ENCODE data around the gene UNC45A.

UNC45A gene

GRCh38 chr15:90938261-90938660 is 3.2 kb downstream of the UNC45A start:
- Histone ChIP-seq H3K4me1 (ENCODE audit: low read depth, poor library complexity, severe bottlenecking) (peaks cover 5% of the 10 kb centered on the region), H4K20me1 (ENCODE audit: insufficient read depth) (no peaks in the 10 kb centered on the region), H3K27me3 (ENCODE audit: insufficient read depth, low read depth) (no peaks in the 10 kb centered on the region), H3K4me2 (no peak overlapping the region), H3K79me2 (ENCODE audit: insufficient read depth, low read depth) (0 out of 2 replicates have a peak, but pooled peaks cover 5% of the 10 kb centered on the region), H3K4me3 (IDR thresholded peaks at IDR 0.05; ENCODE audit: insufficient read depth, low read depth, low read length) (no peak overlapping the region), H3K27ac (no peak overlapping the region), H3K9ac (no peak overlapping the region), H3K36me3 (ENCODE audit: insufficient read depth) (no peaks in the 10 kb centered on the region), H2AFZ (ENCODE audit: low read depth) (no peak overlapping the region)
- TF ChIP-seq CTCF (conservative IDR thresholded peaks at IDR 0.05; ENCODE audit: low read depth, low read length), result no peak

GRCh38 chr15:90939756-90940155 is 4.7 kb downstream of the UNC45A start:
- Histone ChIP-seq H3K27ac (no peak overlapping the region), H3K4me2 (no peak overlapping the region), H3K36me3 (ENCODE audit: insufficient read depth) (no peaks in the 10 kb centered on the region), H3K4me3 (IDR thresholded peaks at IDR 0.05; ENCODE audit: insufficient read depth, low read depth, low read length) (no peak overlapping the region), H3K9ac (no peak overlapping the region), H3K4me1 (ENCODE audit: low read depth, poor library complexity, severe bottlenecking) (peaks cover 5% of the 10 kb centered on the region), H3K79me2 (ENCODE audit: insufficient read depth, low read depth) (0 out of 2 replicates have a peak, but pooled peaks cover 5% of the 10 kb centered on the region), H3K27me3 (ENCODE audit: insufficient read depth, low read depth) (no peaks in the 10 kb centered on the region), H4K20me1 (ENCODE audit: insufficient read depth) (no peaks in the 10 kb centered on the region), H2AFZ (ENCODE audit: low read depth) (no peak overlapping the region)
- no peak for TF ChIP-seq CTCF (conservative IDR thresholded peaks at IDR 0.05; ENCODE audit: low read depth, low read length)

- H2AFZ ChIP-seq (ENCODE audit: low read depth), result no peak overlapping the region
- H3K9ac ChIP-seq, result no peak overlapping the region
- TF ChIP-seq CTCF (conservative IDR thresholded peaks at IDR 0.05; ENCODE audit: low read depth, low read length), result no peak
- H3K27me3 ChIP-seq (ENCODE audit: insufficient read depth, low read depth), result no peaks in the 10 kb centered on the region
- no peaks in the 10 kb centered on the region for H3K79me2 ChIP-seq (ENCODE audit: insufficient read depth, low read depth)
- no peak overlapping the region for H3K4me3 ChIP-seq (IDR thresholded peaks at IDR 0.05; ENCODE audit: insufficient read depth, low read depth, low read length)
- peaks cover 4% of the 10 kb centered on the region for H3K4me1 ChIP-seq (ENCODE audit: low read depth, poor library complexity, severe bottlenecking)
- H3K36me3 ChIP-seq (ENCODE audit: insufficient read depth), result no peaks in the 10 kb centered on the region
- H4K20me1 ChIP-seq (ENCODE audit: insufficient read depth), result no peaks in the 10 kb centered on the region
- no peak overlapping the region for H3K27ac ChIP-seq
- no peak overlapping the region for H3K4me2 ChIP-seq
Measured at GRCh38 chr15:90941038-90941437, 6.0 kb downstream of the UNC45A start.

- H2AFZ ChIP-seq (ENCODE audit: low read depth), result no peak overlapping the region
- H3K79me2 ChIP-seq (ENCODE audit: insufficient read depth, low read depth), result no peaks in the 10 kb centered on the region
- no peak overlapping the region for H3K4me3 ChIP-seq (IDR thresholded peaks at IDR 0.05; ENCODE audit: insufficient read depth, low read depth, low read length)
- no peaks in the 10 kb centered on the region for H3K4me1 ChIP-seq (ENCODE audit: low read depth, poor library complexity, severe bottlenecking)
- H3K9ac ChIP-seq, result no peak overlapping the region
- no peaks in the 10 kb centered on the region for H3K36me3 ChIP-seq (ENCODE audit: insufficient read depth)
- no peak overlapping the region for H3K27ac ChIP-seq
- no peak for TF ChIP-seq CTCF (conservative IDR thresholded peaks at IDR 0.05; ENCODE audit: low read depth, low read length)
- no peaks in the 10 kb centered on the region for H3K27me3 ChIP-seq (ENCODE audit: insufficient read depth, low read depth)
- H3K4me2 ChIP-seq, result no peak overlapping the region
- no peaks in the 10 kb centered on the region for H4K20me1 ChIP-seq (ENCODE audit: insufficient read depth)
Measured at GRCh38 chr15:90942354-90943120, 7.5 kb downstream of the UNC45A start.
